PC-9 (cell line): ENCODE results near the gene YIPF2. TPM values are rescaled to one million over a fixed set of nuclear protein-coding genes. Genes with fewer than 3 reads are reported as not detected.
"Not testable (repeated sequence)": the region's sequence is repeated elsewhere in the genome, so short reads cannot be mapped to it uniquely, and the experiment has no call there.

Source experiments
- BruUV-seq: library from RNA; stranded (reverse); fragments of 400-500 nt; replicated peaks from 2 replicates; lab custom pipeline; 2021; lab: Mats Ljungman, UMichigan
- CTCF ChIA-PET: fragments of 300-600 bp; sonication (Branson Sonifier 250); formaldehyde crosslinking; loops from one replicate; lab custom pipeline; 2022; ENCODE audit warnings: antibody characterized with exemption; lab: Charles Lee
- POLR2A ChIA-PET: fragments of 300-600 bp; sonication (Branson Sonifier 250); formaldehyde crosslinking; loops from one replicate; lab custom pipeline; 2022; ENCODE audit warnings: antibody characterized with exemption; ENCODE audit not compliant: unreplicated experiment; lab: Charles Lee
- DNase-seq, 2 experiments: peaks; one replicate each; pipeline versions ENCODE4 v3.0.0 to v3.0.0-alpha.2; 2015 to 2022; ENCODE audit warnings: mixed read lengths in 1 of 2
- H2AFZ ChIP-seq: fragments of 200-600 bp; sonication (generic); 2 replicates; pipeline ENCODE4 v1.8.1; 2017; ENCODE audit warnings: antibody characterized with exemption
- H3F3A ChIP-seq: fragments of 200-600 bp; sonication (generic); 2 replicates; pipeline ENCODE4 v1.8.1; 2017; ENCODE audit warnings: antibody characterized with exemption, mild to moderate bottlenecking, low read depth; ENCODE audit not compliant: insufficient read depth
- H3K27ac ChIP-seq: fragments of 200-600 bp; sonication (generic); 2 replicates; pipeline ENCODE4 v1.6.1; 2016; ENCODE audit warnings: mixed run types
- H3K27me3 ChIP-seq: fragments of 200-600 bp; sonication (generic); 2 replicates; pipeline ENCODE4 v1.6.1; 2016; ENCODE audit warnings: low read depth, mixed run types; ENCODE audit not compliant: insufficient read depth
- H3K36me3 ChIP-seq: fragments of 200-600 bp; sonication (generic); 2 replicates; pipeline ENCODE4 v1.6.1; 2016; ENCODE audit warnings: low read depth, mixed run types
- H3K4me1 ChIP-seq: fragments of 200-600 bp; sonication (generic); replicated peaks from 2 replicates; pipeline ENCODE4 v1.6.1; 2016; ENCODE audit warnings: mixed run types; ENCODE audit not compliant: insufficient read depth
- H3K4me2 ChIP-seq: fragments of 200-600 bp; sonication (generic); 2 replicates; pipeline ENCODE4 v1.6.1; 2017; ENCODE audit warnings: mixed run types
- H3K4me3 ChIP-seq: fragments of 200-600 bp; sonication (generic); 2 replicates; pipeline ENCODE4 v1.6.1; 2016; ENCODE audit warnings: mixed run types
- H3K79me2 ChIP-seq: fragments of 200-600 bp; sonication (generic); 2 replicates; pipeline ENCODE4 v1.6.1; 2017; ENCODE audit warnings: low read depth, mixed run types
- H3K9me2 ChIP-seq: fragments of 200-600 bp; sonication (generic); 2 replicates; pipeline ENCODE4 v1.8.1; 2017; ENCODE audit warnings: mild to moderate bottlenecking; ENCODE audit not compliant: insufficient read depth
- H3K9me3 ChIP-seq: fragments of 200-600 bp; sonication (generic); 2 replicates; pipeline ENCODE4 v1.8.1; 2016; ENCODE audit warnings: low read depth; ENCODE audit not compliant: insufficient read depth
- H4K20me1 ChIP-seq: fragments of 200-600 bp; sonication (generic); 2 replicates; pipeline ENCODE4 v1.8.1; 2017; ENCODE audit not compliant: insufficient read depth
- CTCF ChIP-seq: fragments of 200-600 bp; sonication (generic); conservative IDR thresholded peaks from 2 replicates; pipeline ENCODE4 v1.6.1; 2017; ENCODE audit warnings: mixed run types, antibody characterized with exemption, mild to moderate bottlenecking, moderate library complexity
- EZH2 ChIP-seq: fragments of 200-600 bp; sonication (generic); IDR thresholded peaks from 2 replicates; pipeline ENCODE4 v1.8.0; 2017; ENCODE audit warnings: antibody characterized with exemption, low read depth
- intact Hi-C: fragments of 100-400 bp; cut with micrococcal nuclease; formaldehyde crosslinking; loops from one replicate; pipeline ENCODE4 v1.10.0; 2022; ENCODE audit not compliant: unreplicated experiment
- total RNA-seq: library from RNA; stranded (reverse); gene quantifications from 2 replicates; pipeline ENCODE4 v1.2.3, GENCODE V29; 2021

The YIPF2 gene
- total RNA-seq, 1 experiment from 2014 or later = 60.2 TPM

GRCh38 chr19:10952809-10953208, 24.4 kb upstream of the YIPF2 start:
- POLR2A ChIA-PET = interaction anchor here (0.5 to 0.6 kb wide), 4 partner anchors 22 to 288 kb away, joined by 3 to 7 read pairs (median 5); no protein-coding TSS in a partner anchor

GRCh38 chr19:10946958-10947657, 18.7 kb upstream of the YIPF2 start:
- intact Hi-C loops = no loop called here
- Histone ChIP-seq H3K27ac (peak overlapping the region; percentile 43), H3K4me2 (no peak overlapping the region), H3K9me2 (no peaks in the 10 kb centered on the region), H3K9me3 (no peaks in the 10 kb centered on the region), H3K79me2 (no peaks in the 10 kb centered on the region), H3F3A (peaks cover 32% of the 10 kb centered on the region; the same call in 1 of the 2 replicates), H3K36me3 (no peaks in the 10 kb centered on the region), H2AFZ (no peak overlapping the region), H3K4me3 (no peak overlapping the region), H3K4me1 (peaks cover 20% of the 10 kb centered on the region), H3K27me3 (no peaks in the 10 kb centered on the region), H4K20me1 (no peaks in the 10 kb centered on the region)
- TF ChIP-seq EZH2 (no peak), CTCF (no peak)
- CTCF ChIA-PET = interaction anchor here (0.6 kb wide), 1 partner anchor 42 kb away, joined by 6 read pairs; no protein-coding TSS in a partner anchor
- POLR2A ChIA-PET = interaction anchor here (0.6 kb wide), 1 partner anchor 13 kb away, joined by 8 read pairs; no protein-coding TSS in a partner anchor
- DNase-seq = peak in 1 of 2 experiments; percentile 75
- no TSS peak for BruUV-seq

More at GRCh38 chr19:10952809-10953208, 24.4 kb upstream of the YIPF2 start:
- Histone ChIP-seq H3F3A (peaks cover 37% of the 10 kb centered on the region), H3K36me3 (no peaks in the 10 kb centered on the region), H2AFZ (no peak overlapping the region), H3K9me3 (no peaks in the 10 kb centered on the region), H3K79me2 (no peaks in the 10 kb centered on the region), H3K4me2 (peak overlapping the region; percentile 68), H3K27me3 (no peaks in the 10 kb centered on the region), H3K4me1 (peaks cover 37% of the 10 kb centered on the region), H3K4me3 (no peak overlapping the region), H4K20me1 (no peaks in the 10 kb centered on the region), H3K27ac (peak overlapping the region; percentile 37), H3K9me2 (no peaks in the 10 kb centered on the region)
- TF ChIP-seq CTCF (no peak), EZH2 (no peak)
- intact Hi-C loops = no loop called here
- BruUV-seq = no TSS peak
- DNase-seq = peak; percentile 67 to 84
- CTCF ChIA-PET = interaction anchor here (0.6 kb wide), 1 partner anchor 308 kb away, joined by 5 read pairs; no protein-coding TSS in a partner anchor

- H3K4me1 ChIP-seq = peaks cover 35% of the 10 kb centered on the region
- no peaks in the 10 kb centered on the region for H4K20me1 ChIP-seq
- ChIA-PET CTCF (interaction anchor here (0.5 to 0.6 kb wide), 2 partner anchors 12 to 18 kb away, joined by 3 read pairs; no protein-coding TSS in a partner anchor), POLR2A (interaction anchor here (0.6 kb wide), 1 partner anchor 35 kb away, joined by 14 read pairs; no protein-coding TSS in a partner anchor)
- no peak overlapping the region for H3K4me3 ChIP-seq
- no peaks in the 10 kb centered on the region for H3K9me3 ChIP-seq
- DNase-seq = no peak
- H3F3A ChIP-seq = peaks cover 45% of the 10 kb centered on the region
- H3K9me2 ChIP-seq = no peaks in the 10 kb centered on the region
- no peak overlapping the region for H3K4me2 ChIP-seq
- TF ChIP-seq EZH2 (no peak), CTCF (no peak)
- no TSS peak for BruUV-seq
- H3K79me2 ChIP-seq = no peaks in the 10 kb centered on the region
- no peaks in the 10 kb centered on the region for H3K27me3 ChIP-seq
- intact Hi-C loops = no loop called here
- H3K36me3 ChIP-seq = no peaks in the 10 kb centered on the region
- H2AFZ ChIP-seq = no peak overlapping the region
- no peak overlapping the region for H3K27ac ChIP-seq
Measured at GRCh38 chr19:10945264-10945663, 16.8 kb upstream of the YIPF2 start.

GRCh38 chr19:10943412-10943811, 15.0 kb upstream of the YIPF2 start:
- H3K79me2 ChIP-seq, BruUV-seq, H3K4me2 ChIP-seq, H3K4me3 ChIP-seq, H2AFZ ChIP-seq, H3K27ac ChIP-seq, H3K36me3 ChIP-seq, H3K9me3 ChIP-seq, CTCF ChIA-PET, H3K27me3 ChIP-seq, DNase-seq, H3K9me2 ChIP-seq, intact Hi-C loops, H4K20me1 ChIP-seq: not testable (repeated sequence)
- peaks cover 54% of the 10 kb centered on the region for H3F3A ChIP-seq
- POLR2A ChIA-PET = interaction anchor here (0.6 kb wide), 1 partner anchor 339 kb away, joined by 3 read pairs; no protein-coding TSS in a partner anchor
- H3K4me1 ChIP-seq = peaks cover 49% of the 10 kb centered on the region

GRCh38 chr19:10941649-10942048, 13.2 kb upstream of the YIPF2 start:
- not testable (repeated sequence) for BruUV-seq, H4K20me1 ChIP-seq
- POLR2A ChIA-PET = interaction anchor here (0.5 kb wide), 1 partner anchor 116 kb away, joined by 9 read pairs; no protein-coding TSS in a partner anchor

More at GRCh38 chr19:10941649-10942048, 13.2 kb upstream of the YIPF2 start:
- H3K4me2 ChIP-seq, H3K4me3 ChIP-seq, H3K9me3 ChIP-seq, DNase-seq, intact Hi-C loops, H3K36me3 ChIP-seq, H3K9me2 ChIP-seq, H2AFZ ChIP-seq, H3K27me3 ChIP-seq, H3K27ac ChIP-seq: not testable (repeated sequence)
- peaks cover 13% of the 10 kb centered on the region for H3K79me2 ChIP-seq
- H3F3A ChIP-seq = peaks cover 53% of the 10 kb centered on the region
- peaks cover 54% of the 10 kb centered on the region for H3K4me1 ChIP-seq
- CTCF ChIA-PET = interaction anchor here (0.7 kb wide), 6 partner anchors 35 to 149 kb away, joined by 3 to 12 read pairs (median 5); no protein-coding TSS in a partner anchor
